22Rv1 (cell line): ENCODE results near the gene LRRC1.

Source experiments
- CTCF ChIP-seq: fragments of 450-650 bp; IDR thresholded peaks from 2 replicates; pipeline ENCODE4 v1.5.1; 2017; ENCODE audit warnings: mild to moderate bottlenecking
- ZFX ChIP-seq: fragments of 450-650 bp; IDR thresholded peaks from 2 replicates; pipeline ENCODE4 v1.6.1; 2017; ENCODE audit warnings: antibody characterized with exemption, borderline replicate concordance

- no peak for TF ChIP-seq CTCF
- no peak for TF ChIP-seq ZFX
Observed at GRCh38 chr6:53959717-53960116, 164.9 kb downstream of the LRRC1 start.
